HepG2 (cell line): Measurements from ENCODE around the gene ZBTB46. TPM values are rescaled to one million over a fixed set of nuclear protein-coding genes. Genes with fewer than 3 reads are reported as not detected.

Source experiments
- ATM ChIP-seq: fragments of 450-650 bp; IDR thresholded peaks from 2 replicates; pipeline ENCODE4 v1.7.1; 2017; ENCODE audit warnings: mild to moderate bottlenecking, borderline replicate concordance
- KLF15 ChIP-seq: sonication (generic); formaldehyde crosslinking; IDR thresholded peaks from 2 replicates; pipeline ENCODE4 v1.8.1; 2023; ENCODE audit warnings: borderline replicate concordance, mild to moderate bottlenecking, inconsistent platforms, missing genetic modification reagents, mixed read lengths
- MTF2 ChIP-seq: sonication (generic); formaldehyde crosslinking; IDR thresholded peaks from 2 replicates; pipeline ENCODE4 v1.5.0; 2020; ENCODE audit warnings: missing genetic modification reagents, borderline replicate concordance
- NCOA1 ChIP-seq: sonication (generic); formaldehyde crosslinking; IDR thresholded peaks from 2 replicates; pipeline ENCODE4 v1.9.0; 2021; ENCODE audit warnings: missing genetic modification reagents
- NR0B2 ChIP-seq: sonication (generic); formaldehyde crosslinking; IDR thresholded peaks from 2 replicates; pipeline ENCODE4 v1.4.0; 2020; ENCODE audit warnings: mild to moderate bottlenecking, missing genetic modification reagents
- POLR2A ChIP-seq, 2 experiments: IDR thresholded peaks; 2 replicates each; pipeline ENCODE4 v1.6.1; 2011; ENCODE audit warnings: low read depth in 2 of 2, low read length in 2 of 2, mild to moderate bottlenecking in 1 of 2, moderate library complexity in 1 of 2; ENCODE audit not compliant: insufficient read depth in 1 of 2
- PRDM4 ChIP-seq: sonication (generic); formaldehyde crosslinking; IDR thresholded peaks from 2 replicates; pipeline ENCODE4 v1.9.0; 2021; ENCODE audit warnings: missing genetic modification reagents, borderline replicate concordance
- RXRB ChIP-seq: IDR thresholded peaks from 2 replicates; pipeline ENCODE4 v1.6.1; 2016; ENCODE audit warnings: borderline replicate concordance, missing genetic modification reagents, missing compliant biosample characterization
- SRSF1 ChIP-seq: fragments of 200-400 bp; formaldehyde crosslinking; optimal IDR thresholded peaks from 2 replicates; pipeline ENCODE3; 2017; ENCODE audit warnings: mild to moderate bottlenecking, low read depth, low read length, moderate library complexity
- TGIF2 ChIP-seq: IDR thresholded peaks from 2 replicates; pipeline ENCODE4 v1.6.1; 2016; ENCODE audit warnings: control low read depth, missing compliant biosample characterization
- USF2 ChIP-seq, 2 experiments: sonication (generic) in 1 of 2; formaldehyde crosslinking in 1 of 2; IDR thresholded peaks; 2 replicates each; pipeline versions ENCODE4 v1.5.1 to v1.6.1; 2011 to 2020; ENCODE audit warnings: borderline replicate concordance in 1 of 2, low read depth in 1 of 2, low read length in 1 of 2, mild to moderate bottlenecking in 1 of 2, missing genetic modification reagents in 1 of 2, moderate library complexity in 1 of 2
- ZNF251 ChIP-seq: sonication (generic); formaldehyde crosslinking; IDR thresholded peaks from 2 replicates; pipeline ENCODE4 v1.9.0; 2021; ENCODE audit warnings: mild to moderate bottlenecking, missing genetic modification reagents
- ZNF274 ChIP-seq: sonication (generic); formaldehyde crosslinking; IDR thresholded peaks from 2 replicates; pipeline ENCODE4 v1.5.1; 2020; ENCODE audit warnings: mild to moderate bottlenecking, missing genetic modification reagents
- ZNF326 ChIP-seq: sonication (generic); formaldehyde crosslinking; IDR thresholded peaks from 2 replicates; pipeline ENCODE4 v1.4.0; 2020; ENCODE audit warnings: missing genetic modification reagents, borderline replicate concordance
- ZNF451 ChIP-seq: sonication (generic); formaldehyde crosslinking; IDR thresholded peaks from 2 replicates; pipeline ENCODE4 v1.5.0; 2020; ENCODE audit warnings: mild to moderate bottlenecking, missing genetic modification reagents
- ZNF691 ChIP-seq: sonication (generic); formaldehyde crosslinking; IDR thresholded peaks from 2 replicates; pipeline ENCODE4 v1.4.0; 2020; ENCODE audit warnings: missing genetic modification reagents, low read depth, mild to moderate bottlenecking, borderline replicate concordance
- ZNF746 ChIP-seq: sonication (generic); formaldehyde crosslinking; IDR thresholded peaks from 2 replicates; pipeline ENCODE4 v1.8.0; 2022; ENCODE audit warnings: mild to moderate bottlenecking, missing genetic modification reagents
- polyA plus RNA-seq, 8 experiments: library from polyadenylated mRNA; depleted of rRNA in 3 of 8; stranded (reverse) in 7 of 8; unstranded in 1 of 8; fragments of >200 nt; fragmentation: Illumina TruSeq in 4 of 8; extraction: Trizol in 4 of 8; gene quantifications; 2 replicates each; pipeline versions ENCODE4 v1.2.1 to v1.2.3, GENCODE V29; 2011 to 2016; ENCODE audit warnings: low read depth in 4 of 8, missing spikeins in 1 of 8, mixed read lengths in 1 of 8; ENCODE audit not compliant: insufficient read depth in 1 of 8
- total RNA-seq, 5 experiments: library from RNA; depleted of rRNA; stranded (reverse); fragments of >200 nt; fragmentation: Illumina TruSeq; extraction: Trizol; gene quantifications; 2 replicates each; pipeline ENCODE4 v1.2.3, GENCODE V29; 2016; ENCODE audit warnings: low read depth in 1 of 5
- TF ChIP-seq, protein P1 (sequence below): sonication (generic); formaldehyde crosslinking; IDR thresholded peaks from 2 replicates; pipeline ENCODE4 v1.4.0; 2020; ENCODE audit warnings: missing genetic modification reagents
- TF ChIP-seq, protein P2 (sequence below): IDR thresholded peaks from 2 replicates; pipeline ENCODE4 v1.6.1; 2012; ENCODE audit warnings: inconsistent platforms

The ZBTB46 gene
- total and polyA plus RNA-seq, 2 of the 13 experiments (the other 11 are each of a cell fraction or from before 2014, with no cell fraction given) = 1.6 to 13.5 TPM

GRCh38 chr20:63696306-63696627, 134.8 kb downstream of the ZBTB46 start (continued):
- TF ChIP-seq, protein P1, sequence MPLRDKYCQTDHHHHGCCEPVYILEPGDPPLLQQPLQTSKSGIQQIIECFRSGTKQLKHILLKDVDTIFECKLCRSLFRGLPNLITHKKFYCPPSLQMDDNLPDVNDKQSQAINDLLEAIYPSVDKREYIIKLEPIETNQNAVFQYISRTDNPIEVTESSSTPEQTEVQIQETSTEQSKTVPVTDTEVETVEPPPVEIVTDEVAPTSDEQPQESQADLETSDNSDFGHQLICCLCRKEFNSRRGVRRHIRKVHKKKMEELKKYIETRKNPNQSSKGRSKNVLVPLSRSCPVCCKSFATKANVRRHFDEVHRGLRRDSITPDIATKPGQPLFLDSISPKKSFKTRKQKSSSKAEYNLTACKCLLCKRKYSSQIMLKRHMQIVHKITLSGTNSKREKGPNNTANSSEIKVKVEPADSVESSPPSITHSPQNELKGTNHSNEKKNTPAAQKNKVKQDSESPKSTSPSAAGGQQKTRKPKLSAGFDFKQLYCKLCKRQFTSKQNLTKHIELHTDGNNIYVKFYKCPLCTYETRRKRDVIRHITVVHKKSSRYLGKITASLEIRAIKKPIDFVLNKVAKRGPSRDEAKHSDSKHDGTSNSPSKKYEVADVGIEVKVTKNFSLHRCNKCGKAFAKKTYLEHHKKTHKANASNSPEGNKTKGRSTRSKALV (CRISPR knock-in tag) = no peak
- TF ChIP-seq NR0B2 (CRISPR knock-in tag) = no peak
- no peak for TF ChIP-seq RXRB (CRISPR knock-in tag)
- TF ChIP-seq ZNF326 (CRISPR knock-in tag) = peak; percentile 47; the same call in 1 of the 2 replicates
- TF ChIP-seq PRDM4 = no peak
- TF ChIP-seq ZNF251 = 0 out of 2 replicates have a peak, but pooled peaks have one; percentile 40
- no peak for TF ChIP-seq TGIF2
- TF ChIP-seq MTF2 (CRISPR knock-in tag) = no peak
- no peak for TF ChIP-seq ATM
- no peak for TF ChIP-seq ZNF274 (CRISPR knock-in tag)
- TF ChIP-seq NCOA1 = no peak
- no peak for TF ChIP-seq KLF15
- TF ChIP-seq SRSF1 = no peak
- no peak for TF ChIP-seq ZNF451 (CRISPR knock-in tag)
- TF ChIP-seq USF2 (IDR thresholded peaks at IDR 0.05; ENCODE audit: low read depth, low read length) = no peak
- no peak for TF ChIP-seq USF2 (CRISPR knock-in tag; IDR thresholded peaks at IDR 0.05; ENCODE audit: borderline replicate concordance)
- TF ChIP-seq POLR2A (IDR thresholded peaks at IDR 0.05; ENCODE audit: insufficient read depth in 1 of 2, low read depth in 2 of 2, low read length in 2 of 2) = peak; percentile 6 to 17; a peak in 2 of 4 replicates
- TF ChIP-seq ZNF746 = no peak
- peak; percentile 38; the same call in 1 of the 2 replicates for TF ChIP-seq ZNF691
- TF ChIP-seq, protein P2, sequence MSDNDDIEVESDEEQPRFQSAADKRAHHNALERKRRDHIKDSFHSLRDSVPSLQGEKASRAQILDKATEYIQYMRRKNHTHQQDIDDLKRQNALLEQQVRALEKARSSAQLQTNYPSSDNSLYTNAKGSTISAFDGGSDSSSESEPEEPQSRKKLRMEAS = no peak; the same call in 1 of the 2 replicates
